Hematopoietic multipotent progenitor cell (in vitro differentiated cells): ENCODE data around the gene NCAPG2. TPM values are rescaled to one million over a fixed set of nuclear protein-coding genes. Genes with fewer than 3 reads are reported as not detected.

Experiments used
- DNase-seq, 3 donors: peaks; one replicate each; pipeline ENCODE4 v3.0.0-alpha.2; 2011 to 2015; ENCODE audit warnings: low read depth in 2 of 3, low spot score in 2 of 3
- total RNA-seq: library from RNA; depleted of rRNA; stranded (reverse); fragments of >200 nt; gene quantifications from one replicate; pipeline ENCODE4 v1.2.3, GENCODE V29; 2012

Gene NCAPG2
- total RNA-seq, 1 donor: 6.7 TPM

- DNase-seq: no peak
Measured at GRCh38 chr7:158606129-158606528, 98.5 kb downstream of the NCAPG2 start.

- DNase-seq: no peak
Measured at GRCh38 chr7:158603773-158604755, 100.5 kb downstream of the NCAPG2 start.

- no peak for DNase-seq
Measured at GRCh38 chr7:158602905-158603772, 101.5 kb downstream of the NCAPG2 start.

GRCh38 chr7:158602041-158602440, 102.6 kb downstream of the NCAPG2 start:
- DNase-seq: no peak

GRCh38 chr7:158601090-158601489, 103.5 kb downstream of the NCAPG2 start:
- DNase-seq: no peak

GRCh38 chr7:158596745-158597144, 107.9 kb downstream of the NCAPG2 start:
- no peak for DNase-seq

GRCh38 chr7:158596309-158596708, 108.3 kb downstream of the NCAPG2 start:
- DNase-seq: no peak

- DNase-seq: peak in 1 of 3 donors; percentile 41
Measured at GRCh38 chr7:158595068-158595467, 109.5 kb downstream of the NCAPG2 start.

GRCh38 chr7:158592541-158592940, 112.1 kb downstream of the NCAPG2 start:
- no peak for DNase-seq

- DNase-seq: no peak
Measured at GRCh38 chr7:158591944-158592343, 112.7 kb downstream of the NCAPG2 start.

GRCh38 chr7:158590181-158590530, 114.4 kb downstream of the NCAPG2 start:
- no peak for DNase-seq

GRCh38 chr7:158589653-158590052, 115.0 kb downstream of the NCAPG2 start:
- no peak for DNase-seq

- no peak for DNase-seq
Measured at GRCh38 chr7:158588878-158589442, 115.6 kb downstream of the NCAPG2 start.

GRCh38 chr7:158588085-158588877, 116.3 kb downstream of the NCAPG2 start:
- DNase-seq: peak in 1 of 3 donors; percentile 17

- DNase-seq: peak; percentile 21 to 58 (median 47)
Measured at GRCh38 chr7:158587162-158588084, 117.2 kb downstream of the NCAPG2 start, which contains the start of gene PTPRN2. Gene PTPRN2 (minus strand): TSS chr7:158587823.

GRCh38 chr7:158586499-158587161, 118.0 kb downstream of the NCAPG2 start:
- DNase-seq: no peak

- no peak for DNase-seq
Measured at GRCh38 chr7:158585721-158586498, 118.7 kb downstream of the NCAPG2 start.

- DNase-seq: no peak
Measured at GRCh38 chr7:158584407-158584806, 120.2 kb downstream of the NCAPG2 start.
